ENCODE measurements around the gene CT45A1.
"Not testable (repeated sequence)": the region's sequence is repeated elsewhere in the genome, so short reads cannot be mapped to it uniquely, and the experiment has no call there.

Gene CT45A1, protein sequence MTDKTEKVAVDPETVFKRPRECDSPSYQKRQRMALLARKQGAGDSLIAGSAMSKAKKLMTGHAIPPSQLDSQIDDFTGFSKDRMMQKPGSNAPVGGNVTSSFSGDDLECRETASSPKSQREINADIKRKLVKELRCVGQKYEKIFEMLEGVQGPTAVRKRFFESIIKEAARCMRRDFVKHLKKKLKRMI
- 0 reads per million in 4 donors for total RNA-seq

DNA sequence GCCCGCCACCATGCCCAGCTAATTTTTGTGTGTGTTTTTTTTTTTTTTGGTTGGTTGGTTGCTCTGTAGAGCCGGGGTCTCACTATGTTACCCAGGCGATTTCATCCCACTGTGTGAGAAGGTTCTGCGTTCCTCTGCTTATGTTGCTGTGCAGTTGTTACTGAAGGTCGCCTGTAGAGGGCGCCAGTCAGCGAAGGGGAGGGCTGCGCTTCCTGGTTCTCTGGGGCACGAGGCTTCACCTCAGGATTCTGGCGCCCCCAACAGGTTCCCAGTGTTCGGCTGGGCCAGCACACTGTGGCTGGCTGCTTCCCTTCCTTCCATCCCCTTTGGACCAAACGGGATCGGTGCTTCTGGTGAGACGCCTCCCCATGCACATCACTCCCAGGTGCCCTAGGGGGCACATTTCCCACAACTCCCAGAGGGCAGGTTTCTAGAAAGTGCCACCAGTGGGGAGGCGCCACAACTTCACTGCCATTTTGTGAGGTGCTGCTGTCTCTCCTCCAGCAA, at the start of gene CT45A1:
CT45A1 (plus strand) TSS at position 457 of the 507 bp plus-strand sequence. CDS start 5,302 bp downstream, outside the sequence.
- not testable (repeated sequence) for DNase-seq

DNA sequence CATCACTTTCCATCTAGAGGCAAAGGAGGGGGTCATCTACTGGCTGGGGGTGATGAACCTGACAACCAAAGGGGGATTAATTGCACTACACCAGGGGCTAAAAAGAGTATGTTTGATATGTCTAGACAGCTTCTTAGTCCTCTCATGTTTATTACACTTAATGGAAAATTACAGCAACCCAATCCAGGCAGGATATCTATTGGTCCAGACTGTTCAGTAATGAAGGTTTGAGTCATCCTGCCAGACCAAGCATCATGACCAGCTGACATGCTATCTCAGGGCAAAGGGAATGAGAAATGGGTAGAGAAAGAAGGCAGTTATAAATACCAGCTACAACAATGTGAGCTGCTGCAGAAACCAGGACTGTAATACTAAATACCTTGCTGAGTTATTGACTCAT, 40.5 kb upstream of the CT45A1 start:
- not testable (repeated sequence) for DNase-seq

DNA sequence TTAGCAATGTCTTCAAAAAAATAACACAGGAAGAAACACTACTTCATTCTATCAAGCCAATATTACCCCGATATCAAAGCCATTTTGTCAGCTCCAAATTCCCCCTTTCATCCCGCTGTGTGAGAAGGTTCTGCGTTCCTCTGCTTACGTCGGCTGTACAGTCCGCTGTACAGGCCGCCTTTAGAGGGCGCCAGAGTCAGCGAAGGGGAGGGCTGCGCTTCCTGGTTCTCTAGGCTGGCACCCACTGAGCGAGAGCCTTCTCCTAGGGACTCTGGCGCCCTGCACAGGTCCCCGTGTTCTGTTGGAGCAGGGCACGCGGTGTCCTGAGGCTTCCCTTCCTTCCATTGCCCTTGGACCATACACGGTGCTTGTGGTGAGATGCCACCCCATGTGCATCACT, 25.3 kb upstream of the CT45A1 start:
- peak in 1 of 5 donors; percentile 3 for DNase-seq

DNA sequence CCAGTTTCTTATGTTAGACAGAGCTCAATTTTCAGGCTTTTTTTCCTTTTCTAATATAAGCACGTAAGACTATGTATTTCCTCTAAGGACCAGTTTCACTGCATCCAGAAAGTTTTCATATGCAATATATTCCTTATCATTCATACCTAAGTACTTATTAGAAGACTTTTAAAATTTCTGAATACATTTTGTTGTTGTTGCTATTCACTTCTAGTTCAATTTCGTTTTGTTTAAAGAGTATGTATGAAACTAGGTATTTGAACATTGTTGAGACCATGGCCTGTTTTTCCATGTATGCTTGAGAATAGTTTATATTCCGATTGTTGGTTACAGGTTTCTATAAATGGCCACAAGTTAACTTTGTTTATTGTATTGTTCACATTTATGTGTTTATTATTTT, 18.0 kb upstream of the CT45A1 start:
- no peak for DNase-seq

DNA sequence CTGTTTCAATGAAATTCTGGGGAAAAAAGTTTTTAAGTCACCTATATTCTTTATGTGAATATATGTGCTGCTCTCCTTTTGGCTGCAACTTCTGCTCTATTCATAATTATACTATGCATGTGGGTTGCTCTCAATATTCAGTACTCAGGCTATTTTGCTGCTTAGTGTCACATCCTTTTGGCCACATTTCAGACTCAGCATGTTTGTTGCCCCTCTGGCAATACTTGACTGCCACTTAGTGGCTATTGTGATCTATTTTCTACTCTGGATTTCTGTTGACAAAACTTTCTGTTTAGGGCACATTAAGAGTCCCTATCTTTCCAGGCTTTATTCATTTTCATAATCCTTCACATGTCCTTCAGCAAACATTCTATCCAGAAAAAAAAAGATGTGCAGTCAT, 15.8 kb upstream of the CT45A1 start:
- no peak for DNase-seq

DNA sequence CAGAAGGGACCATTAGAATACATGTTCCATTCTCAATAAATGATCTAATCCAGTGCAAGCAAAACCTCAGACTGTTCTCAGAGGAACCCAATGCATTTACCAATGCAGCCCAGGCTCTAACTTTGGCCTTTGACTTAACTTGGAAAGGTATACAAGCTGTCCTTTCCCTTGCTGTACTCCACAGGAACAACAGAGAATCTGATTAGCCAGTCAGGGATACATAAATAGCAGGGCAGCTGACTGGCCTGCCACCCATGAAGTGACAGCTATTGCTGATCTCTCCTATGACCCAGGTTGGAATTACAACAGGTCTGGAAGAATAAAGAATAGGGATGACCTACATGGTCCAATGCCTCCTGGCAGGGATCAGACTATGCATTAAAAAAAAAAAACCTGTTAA, 14.5 kb upstream of the CT45A1 start:
- DNase-seq, result no peak

DNA sequence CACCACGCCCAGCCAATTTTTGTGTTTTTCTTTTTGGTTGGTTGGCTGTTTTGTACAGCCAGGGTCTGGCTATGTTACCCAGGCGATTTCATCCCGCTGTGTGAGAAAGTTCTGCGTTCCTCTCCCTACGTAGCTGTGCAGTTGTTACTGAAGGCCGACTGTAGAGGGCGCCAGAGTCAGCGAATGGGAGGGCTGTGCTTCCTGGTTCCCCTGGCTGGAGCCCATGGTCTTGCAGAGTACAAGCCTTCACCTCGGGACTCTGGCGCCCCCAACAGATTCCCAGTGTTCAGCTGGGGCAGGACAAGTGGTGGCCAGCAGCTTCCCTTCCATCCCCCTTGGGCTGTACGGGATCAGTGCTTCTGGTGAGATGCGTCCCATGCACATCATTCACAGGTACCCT, 5.6 kb upstream of the CT45A1 start:
- DNase-seq, result peak in 1 of 5 donors; percentile 17

DNA sequence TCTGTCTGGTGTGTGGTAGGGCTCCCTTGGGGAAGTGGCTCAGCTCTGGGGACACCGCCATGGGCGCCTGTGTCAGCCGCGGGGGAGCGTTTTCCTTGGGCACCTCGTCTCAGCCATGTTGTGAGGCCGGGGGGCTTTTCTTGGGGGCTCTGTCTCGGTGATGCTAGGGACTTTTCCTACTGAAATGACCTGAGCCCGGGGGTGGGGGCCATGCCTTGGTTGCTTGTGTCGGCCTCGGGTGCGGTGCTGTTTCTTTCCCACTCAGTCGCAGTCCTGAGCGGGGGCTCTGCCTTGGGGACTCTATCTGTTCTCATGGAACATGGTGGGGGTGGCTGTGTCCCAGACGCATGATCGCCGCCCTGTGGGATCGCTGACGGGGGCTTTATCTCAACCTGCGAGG, 356 bp downstream of the CT45A1 start:
- no peak for DNase-seq

DNA sequence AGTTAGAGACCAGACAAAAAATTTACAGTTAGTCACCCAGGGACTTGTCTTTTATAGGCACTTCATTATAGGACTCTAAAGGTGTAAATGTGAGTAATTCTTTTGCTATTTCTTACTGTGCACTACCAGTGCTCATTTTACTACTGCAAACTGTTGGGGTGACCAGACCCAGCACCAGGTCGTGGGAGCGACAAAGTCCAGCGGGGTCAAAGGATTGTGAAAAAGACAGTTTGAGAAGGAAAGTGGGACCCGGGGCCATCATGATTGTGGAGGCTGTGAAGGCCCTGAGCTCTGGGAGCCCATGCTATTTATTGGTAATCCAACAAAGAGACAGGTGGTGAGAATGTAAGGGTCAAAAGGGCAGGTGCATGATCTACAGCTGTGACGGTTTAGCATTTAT, 21.2 kb downstream of the CT45A1 start:
- DNase-seq, result not testable (repeated sequence)

DNA sequence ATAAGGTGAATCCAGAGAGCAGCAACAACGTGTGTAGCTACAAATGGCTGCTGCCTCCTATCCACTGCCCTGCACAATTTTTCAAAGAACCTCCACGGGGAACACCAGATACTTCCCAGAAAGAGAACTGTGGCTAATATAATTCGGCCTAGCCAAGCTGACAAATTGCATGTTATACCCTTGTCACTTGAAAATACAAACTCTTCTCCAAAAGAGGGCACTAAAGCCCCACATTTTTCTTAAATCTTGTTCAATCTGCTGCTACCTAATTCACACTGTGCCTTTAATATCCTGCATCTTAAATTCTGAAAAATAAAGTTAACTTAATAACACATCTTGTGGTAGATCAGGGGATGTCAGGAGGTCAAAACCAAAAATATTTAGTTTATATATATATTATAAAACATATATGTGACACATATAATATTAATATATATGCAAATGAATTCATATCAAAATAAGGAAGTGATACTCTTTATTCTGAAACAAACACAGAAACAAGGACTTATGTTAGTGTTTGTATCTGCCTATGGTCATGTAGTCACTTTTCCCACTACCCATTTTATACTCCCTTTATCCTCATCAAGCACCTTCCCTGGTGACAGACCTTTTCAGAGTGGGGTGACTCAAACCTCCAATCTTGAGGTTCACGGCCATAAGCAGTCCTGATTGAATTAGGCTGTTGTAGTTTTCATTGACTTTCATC, 24.1 kb downstream of the CT45A1 start:
- DNase-seq, result no peak

DNA sequence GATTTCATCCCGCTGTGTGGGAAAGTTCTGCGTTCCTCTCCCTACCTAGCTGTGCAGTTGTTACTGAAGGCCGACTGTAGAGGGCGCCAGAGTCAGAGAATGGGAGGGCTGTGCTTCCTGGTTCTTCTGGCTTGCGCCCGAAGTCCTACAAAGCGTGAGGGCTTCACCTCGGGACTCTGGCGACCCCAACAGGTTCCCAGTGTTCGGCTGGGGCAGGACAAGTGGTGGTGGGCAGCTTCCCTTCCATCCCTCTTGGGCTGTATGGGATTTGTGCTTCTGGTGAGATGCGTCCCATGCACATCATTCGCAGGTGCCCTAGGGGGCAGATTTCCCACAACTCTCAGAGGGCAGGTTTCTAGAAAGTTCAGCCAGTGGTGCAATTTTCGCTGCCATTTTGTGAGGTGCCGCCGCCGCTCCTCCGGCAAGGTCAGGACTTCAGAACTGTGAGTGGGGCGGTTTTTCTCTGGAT, 27.3 kb downstream of the CT45A1 start:
- peak; percentile 5 to 38 (median 24) for DNase-seq

DNA sequence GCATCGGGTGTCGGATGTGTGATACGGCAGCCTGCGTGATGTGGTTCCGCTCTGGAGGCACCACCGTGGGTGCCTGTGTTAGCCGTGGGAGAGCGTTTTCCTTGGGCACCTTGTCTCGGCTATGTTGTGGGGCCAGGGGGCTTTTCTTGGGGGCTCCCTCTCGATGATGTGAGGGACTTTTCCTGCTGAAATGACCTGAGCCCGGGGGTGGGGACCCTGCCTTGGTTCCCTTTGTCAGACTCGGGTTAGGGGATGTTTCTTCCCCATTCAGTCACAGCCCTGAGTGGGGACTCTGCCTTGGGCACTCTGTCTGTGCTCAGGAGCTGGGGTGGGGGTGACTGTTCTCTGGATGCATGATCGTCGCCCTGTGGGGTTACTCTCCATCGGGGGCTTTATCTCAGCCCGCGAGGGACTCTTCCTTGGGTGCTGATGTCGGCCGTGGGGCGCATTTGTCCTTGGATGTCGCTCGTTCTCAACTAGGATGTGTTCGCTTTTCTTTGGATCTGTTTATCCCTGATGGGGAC, 27.8 kb downstream of the CT45A1 start:
- DNase-seq, result no peak

DNA sequence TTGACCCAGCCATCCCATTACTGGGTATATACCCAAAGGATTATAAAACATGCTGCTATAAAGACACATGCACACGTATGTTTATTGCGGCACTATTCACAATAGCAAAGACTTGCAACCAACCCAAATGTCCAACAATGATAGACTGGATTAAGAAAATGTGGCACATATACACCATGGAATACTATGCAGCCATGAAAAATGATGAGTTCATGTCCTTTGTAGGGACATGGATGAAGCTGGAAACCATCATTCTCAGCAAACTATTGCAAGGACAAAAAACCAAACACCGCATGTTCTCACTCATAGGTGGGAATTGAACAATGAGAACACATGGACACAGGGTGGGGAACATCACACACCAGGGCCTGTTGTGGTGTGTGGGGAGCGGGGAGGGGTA, 31.3 kb downstream of the CT45A1 start:
- not testable (repeated sequence) for DNase-seq

DNA sequence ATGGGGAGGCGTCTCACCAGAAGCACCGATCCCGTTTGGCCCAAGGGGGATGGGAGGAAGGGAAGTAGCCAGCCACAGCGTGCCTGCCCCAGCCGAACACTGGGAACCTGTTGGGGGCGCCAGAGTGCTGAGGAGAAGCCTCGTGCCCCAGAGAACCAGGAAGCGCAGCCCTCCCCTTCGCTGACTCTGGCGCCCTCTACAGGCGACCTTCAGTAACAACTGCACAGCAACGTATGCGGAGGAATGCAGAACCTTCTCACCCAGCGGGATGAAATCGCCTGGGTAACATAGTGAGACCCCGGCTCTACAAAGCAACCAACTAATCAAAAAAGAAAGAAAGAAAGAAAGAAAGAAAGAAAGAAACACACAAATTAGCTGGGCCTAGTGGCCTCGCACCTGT, 54.7 kb downstream of the CT45A1 start, which contains the start of gene CT45A3:
CT45A3 (minus strand) TSS at position 101 of the 400 bp plus-strand sequence. CDS start 3,747 bp downstream, outside the sequence.
- not testable (repeated sequence) for DNase-seq
